Uterus (tissue), 4 donors: ENCODE results near the gene ARHGAP31. TPM values are rescaled to one million over a fixed set of nuclear protein-coding genes. Genes with fewer than 3 reads are reported as not detected.

Source experiments
- DNase-seq, 2 donors: peaks; one replicate each; pipeline ENCODE4 v3.0.0-alpha.2; 2019 to 2020
- H3K27ac ChIP-seq, 2 donors: fragments of 200-600 bp; sonication (generic); 1 replicate in 1 of 2; 2 replicates in 1 of 2; pipeline ENCODE4 v1.5.1; 2016 to 2018
- H3K27me3 ChIP-seq, 2 donors: fragments of 200-600 bp; sonication (generic); one replicate each; pipeline ENCODE4 v1.5.1; 2018 to 2019; ENCODE audit warnings: control low read depth in 1 of 2
- H3K36me3 ChIP-seq, 2 donors: fragments of 200-600 bp; sonication (generic); one replicate each; pipeline ENCODE4 v1.5.1; 2019; ENCODE audit warnings: control low read depth in 1 of 2
- H3K4me1 ChIP-seq, 2 donors: fragments of 200-600 bp; sonication (generic); one replicate each; pipeline ENCODE4 v1.5.1; 2018 to 2019; ENCODE audit warnings: control low read depth in 1 of 2
- H3K4me3 ChIP-seq, 2 donors: fragments of 200-600 bp; sonication (generic); 1 replicate in 1 of 2; 2 replicates in 1 of 2; pipeline ENCODE4 v1.5.1; 2018 to 2019; ENCODE audit warnings: mild to moderate bottlenecking in 1 of 2
- H3K9me3 ChIP-seq, 2 donors: fragments of 200-600 bp; sonication (generic); one replicate each; pipeline ENCODE4 v1.5.1; 2019; ENCODE audit warnings: control low read depth in 1 of 2
- CTCF ChIP-seq, 4 experiments: fragments of 200-600 bp in 2 of 4; fragments of 450-650 bp in 2 of 4; sonication (generic) in 2 of 4; IDR thresholded peaks; one replicate each; pipeline ENCODE4 v1.5.1; 2016 to 2019; ENCODE audit warnings: antibody characterized with exemption in 4 of 4, mild to moderate bottlenecking in 2 of 4, moderate library complexity in 1 of 4
- POLR2A ChIP-seq, 2 donors: fragments of 450-650 bp; IDR thresholded peaks; one replicate each; pipeline ENCODE4 v1.6.1; 2016; ENCODE audit warnings: antibody characterized with exemption in 2 of 2, mild to moderate bottlenecking in 1 of 2, moderate library complexity in 1 of 2
- intact Hi-C: fragments of 100-400 bp; cut with DNase I; formaldehyde crosslinking; loops from one replicate; pipeline ENCODE4 v1.15.1; 2023; ENCODE audit warnings: low total_unique reads
- total RNA-seq, 4 donors: library from RNA; depleted of rRNA in 3 of 4; stranded (reverse); fragments of >200 nt in 3 of 4; gene quantifications; one replicate each; pipeline versions ENCODE4 v1.1.0 to v1.2.4, GENCODE V29; 2014 to 2023
- donor health status: DM: yes; HTN: yes; CAD: no.

The ARHGAP31 gene
- total RNA-seq, 4 donors from 2014 or later: 17.6 to 53.2 (median 29.4) TPM

- H3K9me3 ChIP-seq: no peaks in the 10 kb centered on the region
- DNase-seq: no peak
- TF ChIP-seq POLR2A (IDR thresholded peaks at IDR 0.05): no peak
- no peak for TF ChIP-seq CTCF (IDR thresholded peaks at IDR 0.05)
- no peak overlapping the region for H3K27ac ChIP-seq
- no peaks in the 10 kb centered on the region for H3K36me3 ChIP-seq
- no peaks in the 10 kb centered on the region for H3K4me1 ChIP-seq
- intact Hi-C loops: no loop called here
- no peaks in the 10 kb centered on the region for H3K27me3 ChIP-seq
- H3K4me3 ChIP-seq: no peak overlapping the region
Observed at GRCh38 chr3:119396870-119397269, 102.7 kb downstream of the ARHGAP31 start.

GRCh38 chr3:119400466-119400865 lies 106.3 kb downstream of the ARHGAP31 start:
- Histone ChIP-seq H3K27ac (no peak overlapping the region), H3K9me3 (no peaks in the 10 kb centered on the region), H3K36me3 (no peaks in the 10 kb centered on the region), H3K4me1 (no peaks in the 10 kb centered on the region), H3K27me3 (no peaks in the 10 kb centered on the region), H3K4me3 (no peak overlapping the region)
- TF ChIP-seq POLR2A (IDR thresholded peaks at IDR 0.05) (no peak), CTCF (IDR thresholded peaks at IDR 0.05) (no peak)
- intact Hi-C loops: no loop called here
- DNase-seq: no peak

- intact Hi-C loops: no loop called here
- Histone ChIP-seq H3K9me3 (no peaks in the 10 kb centered on the region), H3K36me3 (no peaks in the 10 kb centered on the region), H3K27ac (no peak overlapping the region), H3K4me3 (no peak overlapping the region), H3K27me3 (no peaks in the 10 kb centered on the region), H3K4me1 (no peaks in the 10 kb centered on the region)
- TF ChIP-seq CTCF (IDR thresholded peaks at IDR 0.05) (no peak), POLR2A (IDR thresholded peaks at IDR 0.05) (no peak)
- DNase-seq: no peak
Observed at GRCh38 chr3:119401069-119401468, 106.9 kb downstream of the ARHGAP31 start.

GRCh38 chr3:119401503-119402440 lies 107.6 kb downstream of the ARHGAP31 start:
- H3K4me1 ChIP-seq: no peaks in the 10 kb centered on the region

More at GRCh38 chr3:119401503-119402440, 107.6 kb downstream of the ARHGAP31 start:
- intact Hi-C loops: no loop called here
- H3K36me3 ChIP-seq: no peaks in the 10 kb centered on the region
- no peak for TF ChIP-seq POLR2A (IDR thresholded peaks at IDR 0.05)
- TF ChIP-seq CTCF (IDR thresholded peaks at IDR 0.05): no peak
- no peak overlapping the region for H3K4me3 ChIP-seq
- H3K27me3 ChIP-seq: no peaks in the 10 kb centered on the region
- no peak for DNase-seq
- no peak overlapping the region for H3K27ac ChIP-seq
- H3K9me3 ChIP-seq: no peaks in the 10 kb centered on the region
